BLaER1 treated with 17β-estradiol and CSF1 and Interleukin-3, amounts not matched to agents 10 nM and 100 nM (cell line): ENCODE results near the gene CAPN1.
"Not testable (repeated sequence)": the region's sequence is repeated elsewhere in the genome, so short reads cannot be mapped to it uniquely, and the experiment has no call there.

Experiments
- H3K27ac ChIP-seq, 11 experiments: shearing (Covaris generic); formaldehyde crosslinking; 2 replicates each; pipeline ENCODE4 v1.8.1; 2022
- H3K27me3 ChIP-seq, 11 experiments: shearing (Covaris generic); formaldehyde crosslinking; 2 replicates each; pipeline ENCODE4 v1.8.1; 2022
- H3K36me3 ChIP-seq, 11 experiments: shearing (Covaris generic); formaldehyde crosslinking; 2 replicates each; pipeline ENCODE4 v1.8.1; 2022
- H3K4me1 ChIP-seq, 10 experiments: shearing (Covaris generic); formaldehyde crosslinking; 2 replicates each; pipeline ENCODE4 v1.8.1; 2022
- H3K4me2 ChIP-seq, 11 experiments: shearing (Covaris generic); formaldehyde crosslinking; 2 replicates each; pipeline ENCODE4 v1.8.1; 2022
- H3K4me3 ChIP-seq, 10 experiments: shearing (Covaris generic); formaldehyde crosslinking; 2 replicates each; pipeline ENCODE4 v1.8.1; 2022
- H3K9ac ChIP-seq, 11 experiments: shearing (Covaris generic); formaldehyde crosslinking; 2 replicates each; pipeline ENCODE4 v1.8.1; 2022
- H3K9me3 ChIP-seq, 11 experiments: shearing (Covaris generic); formaldehyde crosslinking; replicated peaks in 1 of 11; 2 replicates each; pipeline ENCODE4 v1.8.1; 2022
- H4K20me1 ChIP-seq, 11 experiments: shearing (Covaris generic); formaldehyde crosslinking; 2 replicates each; pipeline ENCODE4 v1.8.1; 2022
- Cebpa-rat ChIP-seq, 11 experiments: shearing (Covaris generic); IDR thresholded peaks; 2 replicates each; pipeline ENCODE4 v1.8.1; 2022

CAPN1 gene

DNA sequence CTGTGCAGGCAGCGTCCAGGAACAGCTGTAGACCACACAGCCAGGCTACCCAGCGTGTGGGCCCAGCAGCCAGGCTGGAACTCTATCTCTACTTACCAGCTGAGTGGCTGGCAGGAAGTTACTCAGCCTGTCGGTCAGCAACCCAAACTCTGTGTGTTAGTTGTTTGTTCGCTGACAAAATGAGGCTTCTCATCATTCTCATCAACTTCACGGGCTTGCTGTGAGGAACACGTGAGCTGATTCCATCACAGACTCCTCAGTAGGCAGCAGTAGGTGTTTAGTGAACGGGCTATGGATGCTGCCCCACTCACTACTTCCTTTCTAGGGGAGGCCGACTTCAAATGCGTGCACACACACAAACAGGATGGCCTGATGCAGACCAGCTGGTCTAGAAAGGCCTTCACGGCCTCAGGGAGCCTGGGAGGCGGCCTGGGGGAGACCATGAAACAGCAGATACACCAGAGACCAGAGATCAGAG lies 12.5 kb upstream of the CAPN1 start:
- Histone ChIP-seq H4K20me1 (no peaks in the 10 kb centered on the region), H3K4me3 (no peak overlapping the region), H3K4me1 (peaks cover 9 to 25% (median 18%) of the 10 kb centered on the region in 10 experiments), H3K9me3 (no peaks in the 10 kb centered on the region), H3K27me3 (no peaks in the 10 kb centered on the region), H3K27ac (peak overlapping the region; percentile 14 to 78 (median 57); a peak in 20 of 22 replicates), H3K36me3 (no peaks in the 10 kb centered on the region), H3K9ac (peak overlapping the region in 9 of 11 experiments; percentile 14 to 62 (median 53); a peak in 15 of 22 replicates), H3K4me2 (peak overlapping the region in 8 of 11 experiments; percentile 2 to 57 (median 41); a peak in 12 of 22 replicates)
- TF ChIP-seq Cebpa-rat (IDR thresholded peaks at IDR 0.05) = no peak

DNA sequence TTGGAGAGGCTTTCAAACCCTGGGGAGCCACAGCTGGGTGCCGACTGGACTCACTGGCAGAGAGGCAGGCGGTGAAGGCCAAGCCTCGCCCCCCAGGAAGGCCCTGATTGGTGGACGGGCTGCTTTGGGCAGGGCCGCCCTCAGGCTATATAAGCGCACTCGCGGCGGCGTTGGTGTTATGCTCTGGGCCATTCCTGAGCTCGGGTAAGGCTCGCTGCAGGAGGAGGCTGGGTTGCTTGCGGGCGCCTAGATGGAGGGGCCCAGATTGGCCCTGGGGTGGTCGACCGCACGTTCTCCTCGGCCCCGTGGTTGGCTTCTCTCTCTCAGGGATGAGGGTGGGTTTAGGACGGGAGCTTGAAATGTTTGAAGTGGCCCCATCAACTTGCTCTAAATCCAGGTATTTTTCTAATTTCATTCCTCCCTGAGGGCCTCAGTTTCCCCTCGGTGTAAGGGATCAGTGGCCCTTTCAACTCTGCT lies 11.6 kb upstream of the CAPN1 start, which contains the start of gene SPDYC:
SPDYC (plus strand) TSS at position 176 of the 477 bp plus-strand sequence. CDS start 1,125 bp downstream, outside the sequence.
- H4K20me1 ChIP-seq = no peaks in the 10 kb centered on the region
- H3K4me1 ChIP-seq = peaks cover 9 to 25% (median 18%) of the 10 kb centered on the region in 10 experiments
- no peaks in the 10 kb centered on the region for H3K9me3 ChIP-seq
- peak within 1 kb of the TSS in 10 of 11 experiments; percentile 2 to 62 (median 47); a peak in 16 of 22 replicates for H3K9ac ChIP-seq
- H3K4me2 ChIP-seq = peak within 1 kb of the TSS; percentile 1 to 57 (median 34); a peak in 15 of 22 replicates
- H3K27ac ChIP-seq = peak within 1 kb of the TSS; percentile 14 to 78 (median 57); a peak in 20 of 22 replicates
- no peaks in the 10 kb centered on the region for H3K36me3 ChIP-seq
- no peak for TF ChIP-seq Cebpa-rat (IDR thresholded peaks at IDR 0.05)
- no peaks in the 10 kb centered on the region for H3K27me3 ChIP-seq
- no peak within 1 kb of the TSS for H3K4me3 ChIP-seq

DNA sequence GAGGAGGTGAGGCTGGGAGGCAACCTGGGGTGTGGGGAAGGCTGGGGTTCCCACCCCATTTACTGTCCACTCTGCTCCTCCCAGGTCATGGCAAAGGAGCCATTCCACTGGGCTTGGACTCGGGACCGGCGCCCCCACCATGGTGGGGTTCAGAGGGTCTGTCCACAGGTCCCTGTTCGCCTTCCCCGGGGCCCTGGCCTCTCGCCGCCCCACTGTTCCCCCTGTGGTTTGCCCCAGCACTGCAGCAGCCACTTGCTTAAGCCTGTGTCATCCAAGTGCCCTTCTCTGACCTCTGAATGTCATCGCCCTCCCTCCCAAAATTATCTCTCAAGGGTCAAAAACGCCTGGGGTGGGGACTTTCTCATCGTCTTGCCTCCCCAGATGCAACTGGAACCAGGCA lies 9.1 kb upstream of the CAPN1 start:
- Histone ChIP-seq H4K20me1 (no peaks in the 10 kb centered on the region), H3K4me3 (no peak overlapping the region), H3K4me2 (no peak overlapping the region), H3K9ac (no peak overlapping the region), H3K36me3 (no peaks in the 10 kb centered on the region), H3K9me3 (no peaks in the 10 kb centered on the region), H3K27ac (no peak overlapping the region), H3K4me1 (peaks cover 9 to 25% (median 18%) of the 10 kb centered on the region in 10 experiments), H3K27me3 (no peaks in the 10 kb centered on the region)
- TF ChIP-seq Cebpa-rat (IDR thresholded peaks at IDR 0.05) = no peak

DNA sequence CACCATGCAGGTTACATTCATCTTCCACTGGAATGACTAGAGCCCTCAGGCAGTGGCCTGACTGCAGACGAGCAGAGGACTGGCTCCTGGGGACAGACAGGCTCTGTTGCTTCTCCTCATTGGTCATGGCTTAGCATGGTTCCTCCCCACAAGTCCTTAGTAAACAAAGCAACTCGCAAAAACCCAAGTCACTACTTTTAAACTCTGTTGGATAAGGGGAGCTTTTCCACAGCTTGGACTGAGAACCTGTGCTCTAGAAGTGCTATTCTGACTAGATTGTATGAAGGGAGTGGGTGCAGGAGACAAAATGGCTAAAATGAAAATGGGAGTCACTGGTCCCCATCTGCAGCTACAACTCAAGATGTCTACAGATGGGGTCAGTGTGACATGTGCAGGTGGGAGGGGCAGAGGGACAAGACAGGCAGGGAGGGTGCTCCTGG lies 7.1 kb upstream of the CAPN1 start:
- not testable (repeated sequence) for H3K36me3 ChIP-seq, H3K4me2 ChIP-seq, H3K9me3 ChIP-seq, H3K9ac ChIP-seq, H3K4me3 ChIP-seq, H3K27ac ChIP-seq, H3K27me3 ChIP-seq, H4K20me1 ChIP-seq
- H3K4me1 ChIP-seq = peaks cover under 1 to 16% (median 5%) of the 10 kb centered on the region in 10 experiments; a peak in 18 of 20 replicates

DNA sequence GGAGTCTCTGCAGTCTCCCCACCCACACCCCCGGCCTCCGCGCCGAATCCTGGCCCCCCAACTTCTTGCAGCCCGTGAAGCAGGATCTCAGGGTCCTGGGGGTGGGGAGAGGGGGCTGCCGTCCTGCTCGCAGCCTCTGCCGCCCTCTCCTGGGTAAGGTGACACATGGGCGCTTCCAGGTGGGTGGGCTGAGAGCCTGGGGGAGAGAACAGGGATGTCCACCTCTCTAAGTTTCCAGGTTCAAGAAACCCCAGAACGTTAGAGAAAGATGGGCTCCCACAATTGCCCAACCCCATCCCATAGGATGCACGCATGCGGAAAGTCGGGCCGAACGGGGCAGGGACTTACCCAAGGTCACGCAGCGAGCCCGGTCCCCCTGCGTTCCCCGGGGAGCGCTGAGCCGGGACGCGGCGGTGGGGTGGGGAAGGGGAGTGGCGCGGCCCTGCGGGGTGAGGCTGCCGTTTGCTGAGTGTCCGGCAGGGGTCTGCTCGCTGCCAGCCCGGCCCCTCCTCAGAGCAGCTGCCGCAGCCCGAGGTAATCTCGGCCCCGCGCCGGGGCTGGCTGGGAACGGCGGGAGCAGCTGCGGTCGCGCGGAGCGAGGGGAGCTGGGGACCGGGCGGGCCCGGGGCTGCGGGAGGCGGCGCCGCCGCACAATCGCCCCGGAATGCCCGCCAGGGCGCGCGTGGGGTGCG lies 705 bp upstream of the CAPN1 start:
- peaks cover 0 to 38% (median 23%) of the 10 kb centered on the region in 11 experiments; a peak in 14 of 22 replicates for H4K20me1 ChIP-seq
- H3K9me3 ChIP-seq = no peaks in the 10 kb centered on the region
- H3K9ac ChIP-seq = peak overlapping the region; percentile 88 to 100 (median 95)
- peak overlapping the region; percentile 73 to 93 (median 89) for H3K4me2 ChIP-seq
- peak overlapping the region; percentile 75 to 100 (median 96) for H3K4me3 ChIP-seq
- peaks cover 24 to 43% (median 31%) of the 10 kb centered on the region in 10 experiments for H3K4me1 ChIP-seq
- H3K27ac ChIP-seq = peak overlapping the region; percentile 68 to 94 (median 87); a peak in 21 of 22 replicates
- TF ChIP-seq Cebpa-rat (IDR thresholded peaks at IDR 0.05) = no peak
- peaks cover 5 to 29% (median 26%) of the 10 kb centered on the region in 11 experiments for H3K36me3 ChIP-seq
- H3K27me3 ChIP-seq = no peaks in the 10 kb centered on the region

DNA sequence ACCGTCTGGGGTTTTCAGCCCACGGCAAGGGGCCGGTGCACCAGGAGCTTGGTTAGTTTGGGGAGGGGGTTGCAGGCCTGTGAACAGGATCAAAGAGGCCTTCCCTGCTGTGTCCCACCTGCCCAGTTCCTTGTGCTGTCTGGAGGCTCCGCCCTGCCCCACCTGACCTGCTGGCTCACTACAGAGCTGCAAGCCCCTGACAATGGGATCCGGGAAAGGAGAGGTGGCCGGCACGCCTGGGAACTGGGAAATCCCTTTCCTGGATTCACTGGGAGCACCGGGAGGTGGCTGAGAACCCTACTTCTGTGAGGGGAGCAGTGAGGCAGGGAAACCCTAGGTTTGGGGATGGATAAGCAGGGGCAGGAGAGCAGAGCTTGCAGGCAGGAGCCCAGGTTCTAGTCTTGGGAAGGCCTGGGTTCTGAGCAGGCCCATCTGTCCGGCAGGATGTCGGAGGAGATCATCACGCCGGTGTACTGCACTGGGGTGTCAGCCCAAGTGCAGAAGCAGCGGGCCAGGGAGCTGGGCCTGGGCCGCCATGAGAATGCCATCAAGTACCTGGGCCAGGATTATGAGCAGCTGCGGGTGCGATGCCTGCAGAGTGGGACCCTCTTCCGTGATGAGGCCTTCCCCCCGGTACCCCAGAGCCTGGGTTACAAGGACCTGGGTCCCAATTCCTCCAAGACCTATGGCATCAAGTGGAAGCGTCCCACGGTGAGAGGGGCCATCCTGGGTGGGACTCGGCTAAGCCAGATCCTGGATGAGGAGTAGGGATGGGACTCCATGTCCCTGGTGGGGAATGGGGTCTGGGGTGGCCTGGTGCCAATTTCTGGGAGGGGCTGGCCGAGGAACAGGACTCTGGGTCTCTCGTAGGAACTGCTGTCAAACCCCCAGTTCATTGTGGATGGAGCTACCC lies 786 bp downstream of the CAPN1 start:
- Histone ChIP-seq H3K4me2 (peak overlapping the region; percentile 88 to 100 (median 98)), H3K27ac (peak overlapping the region; percentile 85 to 96 (median 92))
- TF ChIP-seq Cebpa-rat (IDR thresholded peaks at IDR 0.05) = no peak

DNA sequence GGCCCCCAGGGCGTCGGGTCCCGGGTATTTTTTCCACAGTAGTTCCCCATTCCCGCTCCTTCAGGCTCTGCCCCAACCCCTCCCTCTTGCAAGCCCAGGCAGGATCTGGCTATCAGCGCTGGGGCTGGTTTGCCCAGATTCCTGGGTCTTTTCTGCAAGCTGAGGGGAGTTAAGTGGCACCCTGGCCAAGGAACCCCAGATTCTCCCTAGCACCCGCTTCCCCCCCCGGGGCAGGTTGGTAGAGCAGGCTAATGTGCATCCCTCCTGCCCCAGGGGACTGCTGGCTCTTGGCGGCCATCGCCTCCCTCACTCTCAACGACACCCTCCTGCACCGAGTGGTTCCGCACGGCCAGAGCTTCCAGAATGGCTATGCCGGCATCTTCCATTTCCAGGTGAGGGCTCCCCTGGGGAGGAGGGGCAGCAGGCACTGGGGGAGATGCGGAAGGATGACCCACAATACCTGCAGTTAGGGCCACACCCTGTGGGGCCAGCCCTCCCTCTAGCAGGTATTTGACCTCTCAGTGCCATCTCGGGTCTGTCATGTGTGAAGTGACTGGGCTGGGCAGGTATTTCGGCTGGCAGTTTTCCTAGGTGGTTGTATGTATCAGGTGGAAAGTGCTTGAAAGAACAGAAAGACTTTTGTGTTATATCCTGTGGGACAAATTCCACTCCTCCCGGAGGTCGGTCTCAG lies 1.6 kb downstream of the CAPN1 start:
- TF ChIP-seq Cebpa-rat (IDR thresholded peaks at IDR 0.05) = no peak
- H3K36me3 ChIP-seq = peaks cover 28 to 53% (median 49%) of the 10 kb centered on the region in 11 experiments
- peaks cover 24 to 43% (median 31%) of the 10 kb centered on the region in 10 experiments for H3K4me1 ChIP-seq
- H3K9ac ChIP-seq = peak overlapping the region; percentile 88 to 100 (median 95)
- H4K20me1 ChIP-seq = peaks cover 0 to 60% (median 31%) of the 10 kb centered on the region in 11 experiments; a peak in 15 of 22 replicates
- H3K27ac ChIP-seq = peak overlapping the region in 8 of 11 experiments; percentile 85 to 94 (median 92); a peak in 7 of 22 replicates
- H3K4me2 ChIP-seq = peak overlapping the region; percentile 88 to 100 (median 98)
- no peaks in the 10 kb centered on the region for H3K9me3 ChIP-seq
- no peaks in the 10 kb centered on the region for H3K27me3 ChIP-seq
- H3K4me3 ChIP-seq = peak overlapping the region; percentile 75 to 100 (median 96)

More for the DNA sequence above, 786 bp downstream of the CAPN1 start:
- peaks cover 20 to 44% (median 41%) of the 10 kb centered on the region in 11 experiments for H3K36me3 ChIP-seq
- peak overlapping the region; percentile 75 to 100 (median 96) for H3K4me3 ChIP-seq
- H3K9me3 ChIP-seq = no peaks in the 10 kb centered on the region
- no peaks in the 10 kb centered on the region for H3K27me3 ChIP-seq
- peaks cover 24 to 43% (median 31%) of the 10 kb centered on the region in 10 experiments for H3K4me1 ChIP-seq
- peak overlapping the region; percentile 88 to 100 (median 95) for H3K9ac ChIP-seq
- H4K20me1 ChIP-seq = peaks cover 0 to 53% (median 31%) of the 10 kb centered on the region in 11 experiments; a peak in 15 of 22 replicates

DNA sequence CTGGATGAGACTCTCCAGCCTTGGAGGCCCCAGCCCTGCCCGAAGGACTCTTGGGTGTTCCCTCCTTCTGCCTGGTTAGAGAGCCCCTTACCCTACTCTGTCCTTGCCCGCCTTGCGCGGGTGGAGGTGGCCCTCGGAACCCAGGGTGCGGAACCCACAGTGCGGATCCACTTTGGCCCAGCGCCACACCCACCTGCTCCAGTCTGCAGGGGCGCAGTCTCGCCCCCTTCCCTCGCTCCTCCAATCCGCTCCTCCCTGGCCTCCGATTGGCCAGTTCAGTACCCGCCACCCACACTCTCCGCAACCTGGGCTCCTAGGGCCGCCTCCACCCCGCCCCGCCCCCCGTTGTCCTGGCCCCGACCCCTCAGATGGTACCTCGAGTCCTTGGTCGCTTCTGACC lies 2.4 kb downstream of the CAPN1 start:
- H3K9me3 ChIP-seq = no peaks in the 10 kb centered on the region
- peak overlapping the region in 9 of 11 experiments; percentile 91 to 100 (median 98); a peak in 13 of 22 replicates for H3K4me2 ChIP-seq
- H3K9ac ChIP-seq = peak overlapping the region in 5 of 11 experiments; percentile 88 to 97 (median 95); a peak in 5 of 22 replicates
- H3K4me3 ChIP-seq = peak overlapping the region in 1 of 10 experiments; percentile 100; a peak in 1 of 20 replicates
- no peak for TF ChIP-seq Cebpa-rat (IDR thresholded peaks at IDR 0.05)
- H4K20me1 ChIP-seq = peaks cover 0 to 66% (median 33%) of the 10 kb centered on the region in 11 experiments; a peak in 15 of 22 replicates
- H3K27me3 ChIP-seq = no peaks in the 10 kb centered on the region
- H3K27ac ChIP-seq = no peak overlapping the region
- peaks cover 36 to 61% (median 57%) of the 10 kb centered on the region in 11 experiments for H3K36me3 ChIP-seq
- peaks cover 27 to 50% (median 31%) of the 10 kb centered on the region in 10 experiments for H3K4me1 ChIP-seq
